K562 (cell line): Measurements from ENCODE around the gene TXN. TPM values are rescaled to one million over a fixed set of nuclear protein-coding genes. Genes with fewer than 3 reads are reported as not detected.

Source experiments
- ATAC-seq: fragments of 200-7000 bp; cut with Tn5 transposase; 3 replicates; pipeline ENCODE4 v1.9.1; 2020; ENCODE audit warnings: moderate library complexity
- BruUV-seq: library from RNA; stranded (reverse); fragments of 400-500 nt; replicated peaks from 2 replicates; lab custom pipeline; 2021; lab: Mats Ljungman, UMichigan
- CTCF ChIA-PET: fragments of 300-600 bp; formaldehyde crosslinking; extraction: SDS; loops from one replicate; lab custom pipeline; 2021; ENCODE audit warnings: low intra/inter-chr PET ratio; lab: Yijun Ruan, JAX
- POLR2A ChIA-PET: fragments of 300-600, 350-650 bp; sonication (Branson Sonifier 250); formaldehyde crosslinking; extraction: SDS; loops from one replicate; lab custom pipeline; 2021; ENCODE audit warnings: antibody characterized with exemption, inconsistent platforms; lab: Yijun Ruan, JAX
- DNase-seq, 4 experiments: peaks; one replicate each; pipeline versions ENCODE4 v3.0.0 to v3.0.0-alpha.2; 2011 to 2018; ENCODE audit warnings: low spot score in 3 of 4, mixed read lengths in 3 of 4; ENCODE audit errors: extremely low read depth in 1 of 4
- FAIRE-seq: peaks from 2 replicates; lab custom pipeline; 2011; peaks lifted over from hg19 to GRCh38; lab: Jason Lieb, UNC
- H2AFZ ChIP-seq: 2 replicates; pipeline ENCODE4 v1.6.0; 2011; ENCODE audit warnings: low read depth, low read length, control low read depth, inconsistent platforms
- H3K27ac ChIP-seq: fragments of 200-600 bp; 3 replicates; pipeline ENCODE4 v1.8.0; 2011; ENCODE audit warnings: low read depth, mild to moderate bottlenecking, control low read depth, inconsistent platforms, low read length, moderate library complexity, mixed read lengths; ENCODE audit errors: extremely low read depth
- H3K27me3 ChIP-seq, 2 experiments: fragments of 300-600 bp in 1 of 2; 2 replicates in 1 of 2; 3 replicates in 1 of 2; pipeline versions ENCODE4 v1.6.0 to v1.8.0; 2011; ENCODE audit warnings: inconsistent platforms in 2 of 2, low read length in 2 of 2, mild to moderate bottlenecking in 1 of 2, mixed read lengths in 1 of 2, moderate library complexity in 1 of 2; ENCODE audit not compliant: control insufficient read depth in 2 of 2, insufficient read depth in 2 of 2
- H3K36me3 ChIP-seq: fragments of 300-600 bp; 3 replicates; pipeline ENCODE4 v1.8.0; 2011; ENCODE audit warnings: mild to moderate bottlenecking, low read length, inconsistent platforms; ENCODE audit not compliant: control insufficient read depth, insufficient read depth
- H3K4me1 ChIP-seq, 2 experiments: fragments of 200-600 bp in 1 of 2; replicated peaks in 1 of 2; 2 replicates in 1 of 2; 3 replicates in 1 of 2; pipeline versions ENCODE4 v1.5.1 to v1.8.0; 2011; ENCODE audit warnings: inconsistent platforms in 2 of 2, low read length in 2 of 2, mild to moderate bottlenecking in 1 of 2, mixed read lengths in 1 of 2, moderate library complexity in 1 of 2; ENCODE audit not compliant: control insufficient read depth in 2 of 2, insufficient read depth in 2 of 2
- H3K4me2 ChIP-seq: 2 replicates; pipeline ENCODE4 v1.6.1; 2011; ENCODE audit warnings: low read length, control low read depth, inconsistent platforms, mixed read lengths; ENCODE audit not compliant: insufficient read depth
- H3K4me3 ChIP-seq: fragments of 200-600 bp; sonication (generic), shearing (Covaris generic); 2 replicates; pipeline ENCODE4 v1.5.1; 2016; ENCODE audit warnings: control low read depth, inconsistent platforms
- H3K79me2 ChIP-seq: fragments of 200-600 bp; 3 replicates; pipeline ENCODE4 v1.8.0; 2011; ENCODE audit warnings: low read length, inconsistent platforms; ENCODE audit not compliant: control insufficient read depth, insufficient read depth
- H3K9ac ChIP-seq, 2 experiments: 2 replicates each; pipeline versions ENCODE4 v1.6.0 to v1.6.1; 2011; ENCODE audit warnings: low read depth in 2 of 2, low read length in 2 of 2, control low read depth in 1 of 2, inconsistent platforms in 1 of 2, mild to moderate bottlenecking in 1 of 2, mixed read lengths in 1 of 2; ENCODE audit not compliant: insufficient read depth in 1 of 2
- H3K9me1 ChIP-seq: one replicate; pipeline ENCODE4 v1.6.0; 2011; ENCODE audit warnings: inconsistent platforms, mild to moderate bottlenecking, low read length, moderate library complexity; ENCODE audit not compliant: control insufficient read depth, insufficient read depth
- H3K9me3 ChIP-seq: replicated peaks from 2 replicates; pipeline ENCODE4 v1.5.1; 2011; ENCODE audit warnings: low read depth, low read length, inconsistent platforms; ENCODE audit not compliant: control insufficient read depth, insufficient read depth
- H4K20me1 ChIP-seq: replicated peaks from 2 replicates; pipeline ENCODE4 v1.6.1; 2011; ENCODE audit warnings: low read length, inconsistent platforms, mixed read lengths; ENCODE audit not compliant: control insufficient read depth, insufficient read depth
- ARID1B ChIP-seq: fragments of 450-650 bp; IDR thresholded peaks from 2 replicates; pipeline ENCODE4 v1.6.1; 2016; ENCODE audit warnings: antibody characterized with exemption, mild to moderate bottlenecking, inconsistent platforms
- ATF3 ChIP-seq, 2 experiments: fragments of 450-650 bp in 1 of 2; sonication (generic) in 1 of 2; formaldehyde crosslinking in 1 of 2; IDR thresholded peaks in 1 of 2; conservative IDR thresholded peaks in 1 of 2; 2 replicates each; pipeline versions ENCODE4 v1.6.1 to v1.8.1; 2016 to 2023; ENCODE audit warnings: mild to moderate bottlenecking in 2 of 2, moderate library complexity in 2 of 2, inconsistent platforms in 1 of 2, missing genetic modification reagents in 1 of 2
- BMI1 ChIP-seq: fragments of 150-350 bp; IDR thresholded peaks from 2 replicates; pipeline ENCODE4 v1.6.1; 2014; ENCODE audit warnings: low read length
- CTBP1 ChIP-seq: fragments of 450-650 bp; IDR thresholded peaks from 2 replicates; pipeline ENCODE4 v1.6.1; 2016; ENCODE audit warnings: borderline replicate concordance
- ELF1 ChIP-seq: fragments of 200-800 bp; sonication (Bioruptor generic); IDR thresholded peaks from 2 replicates; pipeline ENCODE4 v1.6.1; 2016; ENCODE audit warnings: missing genetic modification characterization, missing compliant biosample characterization
- GATAD2A ChIP-seq: fragments of 450-650 bp; IDR thresholded peaks from 2 replicates; pipeline ENCODE4 v1.6.1; 2017
- HCFC1 ChIP-seq: IDR thresholded peaks from 2 replicates; pipeline ENCODE4 v1.6.1; 2012; ENCODE audit warnings: low read depth, low read length, improper control_type of control experiment
- KDM1A ChIP-seq, 2 experiments: fragments of 450-650 bp; IDR thresholded peaks; 2 replicates each; pipeline ENCODE4 v1.6.1; 2016; ENCODE audit warnings: mild to moderate bottlenecking in 2 of 2
- KDM5B ChIP-seq: fragments of 200-600 bp; sonication (generic); IDR thresholded peaks from 2 replicates; pipeline ENCODE4 v1.6.1; 2012; ENCODE audit warnings: low read depth, mild to moderate bottlenecking, moderate library complexity, low read length, control low read depth, inconsistent platforms; ENCODE audit not compliant: insufficient replicate concordance
- RCOR1 ChIP-seq, 2 experiments: IDR thresholded peaks; 2 replicates each; pipeline ENCODE4 v1.6.1; 2012; ENCODE audit warnings: low read depth in 2 of 2, low read length in 2 of 2, borderline replicate concordance in 1 of 2, improper control_type of control experiment in 1 of 2
- SMARCA4 ChIP-seq: fragments of 450-650 bp; IDR thresholded peaks from 2 replicates; pipeline ENCODE4 v1.6.1; 2016
- SOX6 ChIP-seq: fragments of 450-650 bp; IDR thresholded peaks from 2 replicates; pipeline ENCODE4 v1.6.1; 2014; ENCODE audit warnings: mild to moderate bottlenecking
- SPI1 ChIP-seq: IDR thresholded peaks from 2 replicates; pipeline ENCODE4 v1.6.1; 2011; ENCODE audit warnings: low read depth, low read length, control low read depth, borderline replicate concordance
- STAT5B ChIP-seq: fragments of 250-450 bp; sonication (Bioruptor Pico); IDR thresholded peaks from 2 replicates; pipeline ENCODE4 v1.8.0; 2021; ENCODE audit warnings: mild to moderate bottlenecking, inconsistent platforms
- TBP ChIP-seq: optimal IDR thresholded peaks from 2 replicates; pipeline ENCODE3; 2011; ENCODE audit warnings: low read depth, low read length, improper control_type of control experiment
- TOE1 ChIP-seq, 2 experiments: fragments of 450-650 bp in 1 of 2; sonication (generic) in 1 of 2; formaldehyde crosslinking in 1 of 2; IDR thresholded peaks; 2 replicates each; pipeline versions ENCODE4 v1.7.1 to v1.8.0; 2016 to 2022; ENCODE audit warnings: borderline replicate concordance in 2 of 2, mild to moderate bottlenecking in 2 of 2, antibody characterized with exemption in 1 of 2, inconsistent platforms in 1 of 2, low read depth in 1 of 2, missing genetic modification reagents in 1 of 2, moderate library complexity in 1 of 2
- TRIM28 ChIP-seq: fragments of 450-650 bp; IDR thresholded peaks from 2 replicates; pipeline ENCODE4 v1.6.1; 2017
- ZNF232 ChIP-seq: sonication (generic); formaldehyde crosslinking; IDR thresholded peaks from 2 replicates; pipeline ENCODE4 v1.8.0; 2022; ENCODE audit warnings: mild to moderate bottlenecking, missing genetic modification reagents
- ZNF592 ChIP-seq: fragments of 450-650 bp; IDR thresholded peaks from 2 replicates; pipeline ENCODE4 v1.6.1; 2017; ENCODE audit warnings: antibody characterized with exemption, mild to moderate bottlenecking
- WGBS: fragments of 100-300 bp; shearing (Covaris generic); methylation state at CpG from one replicate; pipeline ENCODE4 v1.1.6; 2016; ENCODE audit warnings: low coverage, mixed read lengths; ENCODE audit not compliant: insufficient coverage; ENCODE audit errors: missing lambda C conversion rate; 5-methylcytosine and 5-hydroxymethylcytosine counted together
- in situ Hi-C: fragments of 300-500 bp; cut with MboI; formaldehyde crosslinking; loops from 4 replicates; pipeline ENCODE4 v1.15.0; 2018; ENCODE audit warnings: inconsistent platforms, mixed read lengths
- intact Hi-C: fragments of 100-400 bp; cut with micrococcal nuclease; formaldehyde crosslinking; loops from 2 replicates; pipeline ENCODE4 v1.14.2; 2022
- polyA plus RNA-seq, 8 experiments: library from polyadenylated mRNA; depleted of rRNA in 4 of 8; stranded (reverse) in 5 of 8; unstranded in 3 of 8; fragments of >200 nt; fragmentation: Nextera tagmentation in 2 of 8; fragmentation: Illumina TruSeq in 1 of 8; extraction: Ambion mirVana in 2 of 8; extraction: Trizol in 1 of 8; gene quantifications; 2 replicates each; pipeline versions ENCODE4 v1.2.1 to v1.2.3, GENCODE V29; 2011 to 2014; ENCODE audit warnings: inconsistent platforms in 1 of 8, missing spikeins in 1 of 8
- total RNA-seq, 7 experiments: library from RNA; depleted of rRNA in 6 of 7; stranded (reverse); fragments of >200 nt in 6 of 7; fragmentation: Illumina TruSeq in 2 of 7; extraction: Trizol in 2 of 7; gene quantifications; 2 replicates each; pipeline versions ENCODE4 v1.2.1 to v1.2.3, GENCODE V29; 2011 to 2021; ENCODE audit warnings: low replicate concordance in 1 of 7

The TXN gene
- total and polyA plus RNA-seq, 9 of the 15 experiments (the other 6 are each of a cell fraction or from before 2014, with no cell fraction given), result 272 to 1,596 (median 514) TPM

GRCh38 chr9:110257956-110258355, 1.6 kb upstream of the TXN start:
- peak overlapping the region; percentile 93 to 97; a peak in 3 of 4 replicates for H3K9ac ChIP-seq
- no peaks in the 10 kb centered on the region for H3K9me3 ChIP-seq
- peak overlapping the region; percentile 94 for H3K4me2 ChIP-seq
- POLR2A ChIA-PET, result interaction anchor here (0.7 to 6.3 kb wide), 6 partner anchors 14 to 48 kb away, joined by 3 to 94 read pairs (median 4); no protein-coding TSS in a partner anchor
- intact Hi-C loops (loop anchor here (5.0 kb wide), 1 partner anchor 114 kb away; no protein-coding TSS in a partner anchor), in situ Hi-C loops (no loop called here)
- peaks cover 12% of the 10 kb centered on the region; the same call in 2 of the 3 replicates for H3K36me3 ChIP-seq
- 14% methylated on average over 1 of the region's 1 CpG for WGBS
- H4K20me1 ChIP-seq, result peaks cover 26% of the 10 kb centered on the region
- peak; percentile 37 for FAIRE-seq
- H3K79me2 ChIP-seq, result peaks cover 50% of the 10 kb centered on the region
- peak overlapping the region; percentile 98 for H2AFZ ChIP-seq
- no TSS peak for BruUV-seq
- peaks cover 15 to 38% of the 10 kb centered on the region in 2 experiments for H3K4me1 ChIP-seq
- H3K9me1 ChIP-seq, result no peaks in the 10 kb centered on the region
- peak overlapping the region; percentile 91 for H3K4me3 ChIP-seq
- H3K27me3 ChIP-seq, result no peaks in the 10 kb centered on the region
- CTCF ChIA-PET, result no interaction called here
- ATAC-seq, result no peak
- H3K27ac ChIP-seq, result peak overlapping the region; percentile 97
- DNase-seq, result peak in 2 of 4 experiments; percentile 30 to 68
- TF ChIP-seq KDM1A (IDR thresholded peaks at IDR 0.05) (peak in 1 of 2 experiments; percentile 34; a peak in 1 of 4 replicates), SMARCA4 (peak; percentile 42; the same call in 1 of the 2 replicates), SOX6 (0 out of 2 replicates have a peak, but pooled peaks have one; percentile 9), ZNF232 (CRISPR knock-in tag) (no peak), GATAD2A (no peak), TRIM28 (0 out of 2 replicates have a peak, but pooled peaks have one; percentile 12), ELF1 (tag) (peak; percentile 38), ARID1B (peak; percentile 31; the same call in 1 of the 2 replicates), RCOR1 (IDR thresholded peaks at IDR 0.05; ENCODE audit: borderline replicate concordance in 1 of 2, low read depth in 2 of 2, low read length in 2 of 2) (peak in 1 of 2 experiments; percentile 11; a peak in 1 of 4 replicates), TBP (no peak), ZNF592 (0 out of 2 replicates have a peak, but pooled peaks have one; percentile 26), BMI1 (no peak), TOE1 (IDR thresholded peaks at IDR 0.05; ENCODE audit: borderline replicate concordance) (no peak), TOE1 (CRISPR knock-in tag; IDR thresholded peaks at IDR 0.05; ENCODE audit: borderline replicate concordance, low read depth) (no peak), ATF3 (IDR thresholded peaks at IDR 0.05) (0 out of 2 replicates have a peak, but pooled peaks have one; percentile 10), ATF3 (CRISPR knock-in tag; conservative IDR thresholded peaks at IDR 0.05) (no peak), SPI1 (peak; percentile 26; the same call in 1 of the 2 replicates), STAT5B (CRISPR knock-in tag) (no peak), HCFC1 (no peak), KDM5B (peak; percentile 13), CTBP1 (peak; percentile 55)
